ENCODE measurements around the gene LRRC61.
A peak's percentile ranks its signal among the peaks of the same experiment; 100 is the strongest.

Gene LRRC61

GRCh38 chr7:150334108-150334507, 11.0 kb downstream of the LRRC61 start:
- no peak for DNase-seq
- intact Hi-C loops (cut with DNase I; ENCODE audit: low total_unique reads): no loop called here
- Histone ChIP-seq H3K27me3 (no peaks in the 10 kb centered on the region), H3K4me1 (peaks cover 0 to 21% (median 14%) of the 10 kb centered on the region in 4 donors), H3K9me3 (no peaks in the 10 kb centered on the region), H3K4me3 (no peak overlapping the region), H3K27ac (no peak overlapping the region), H3K36me3 (peaks cover 0 to 36% (median 0%) of the 10 kb centered on the region in 3 donors)
- no peak for TF ChIP-seq CTCF (IDR thresholded peaks at IDR 0.05)

GRCh38 chr7:150335108-150335773, 12.1 kb downstream of the LRRC61 start:
- peak overlapping the region; percentile 30 to 50 for H3K27ac ChIP-seq
- no peak for DNase-seq
- H3K9me3 ChIP-seq: no peaks in the 10 kb centered on the region
- no peak for TF ChIP-seq CTCF (IDR thresholded peaks at IDR 0.05)
- H3K27me3 ChIP-seq: no peaks in the 10 kb centered on the region
- intact Hi-C loops (cut with DNase I; ENCODE audit: low total_unique reads): loop anchor here (5.0 kb wide), 1 partner anchor 47 kb away; no protein-coding TSS in a partner anchor
- peaks cover 0 to 32% (median 22%) of the 10 kb centered on the region in 4 donors for H3K4me1 ChIP-seq
- no peak overlapping the region for H3K4me3 ChIP-seq
- H3K36me3 ChIP-seq: peaks cover 0 to 25% (median 0%) of the 10 kb centered on the region in 3 donors

- Histone ChIP-seq H3K27ac (peak overlapping the region; percentile 30 to 50), H3K4me1 (peaks cover 0 to 37% (median 25%) of the 10 kb centered on the region in 4 donors), H3K9me3 (no peaks in the 10 kb centered on the region), H3K4me3 (no peak overlapping the region), H3K36me3 (peaks cover 0 to 20% (median 0%) of the 10 kb centered on the region in 3 donors), H3K27me3 (no peaks in the 10 kb centered on the region)
- intact Hi-C loops (cut with DNase I; ENCODE audit: low total_unique reads): loop anchor here (5.0 kb wide), 1 partner anchor 47 kb away; no protein-coding TSS in a partner anchor
- peak in 1 of 2 donors; percentile 61 for DNase-seq
- TF ChIP-seq CTCF (IDR thresholded peaks at IDR 0.05): no peak
These were observed 12.6 kb downstream of the LRRC61 start for GRCh38 chr7:150335774-150336112.

GRCh38 chr7:150336746-150337145, 13.6 kb downstream of the LRRC61 start:
- Histone ChIP-seq H3K4me1 (peaks cover 0 to 47% (median 30%) of the 10 kb centered on the region in 4 donors), H3K27me3 (no peaks in the 10 kb centered on the region), H3K4me3 (no peak overlapping the region), H3K36me3 (peaks cover 0 to 15% (median 0%) of the 10 kb centered on the region in 3 donors), H3K9me3 (no peaks in the 10 kb centered on the region), H3K27ac (peak overlapping the region in 1 of 2 donors; percentile 50)
- intact Hi-C loops (cut with DNase I; ENCODE audit: low total_unique reads): loop anchor here (5.0 kb wide), 1 partner anchor 46 kb away; no protein-coding TSS in a partner anchor
- no peak for DNase-seq
- no peak for TF ChIP-seq CTCF (IDR thresholded peaks at IDR 0.05)

GRCh38 chr7:150337179-150337578, 14.0 kb downstream of the LRRC61 start:
- H3K4me1 ChIP-seq: peaks cover 0 to 52% (median 32%) of the 10 kb centered on the region in 4 donors
- no peak for TF ChIP-seq CTCF (IDR thresholded peaks at IDR 0.05)
- no peaks in the 10 kb centered on the region for H3K27me3 ChIP-seq
- H3K9me3 ChIP-seq: no peaks in the 10 kb centered on the region
- peaks cover 0 to 15% (median 0%) of the 10 kb centered on the region in 3 donors for H3K36me3 ChIP-seq
- no peak for DNase-seq
- no peak overlapping the region for H3K4me3 ChIP-seq
- intact Hi-C loops (cut with DNase I; ENCODE audit: low total_unique reads): loop anchor here (5.0 kb wide), 1 partner anchor 45 kb away; no protein-coding TSS in a partner anchor
- no peak overlapping the region for H3K27ac ChIP-seq

All from tibial artery (tissue), 4 donors.